WTC11 (cell line): ENCODE measurements around the gene ZNF593OS. TPM values are rescaled to one million over a fixed set of nuclear protein-coding genes. Genes with fewer than 3 reads are reported as not detected.

Source experiments
- ATAC-seq: fragments of 200-7000 bp; cut with Tn5 transposase; 2 replicates; pipeline ENCODE4 v1.10.0; 2021; ENCODE audit warnings: mild to moderate bottlenecking, moderate library complexity
- CTCF ChIA-PET: fragments of 300-600 bp; sonication (Branson Sonifier 250); formaldehyde crosslinking; loops from one replicate; lab custom pipeline; 2021; ENCODE audit warnings: antibody characterized with exemption; lab: Charles Lee
- POLR2A ChIA-PET: fragments of 350-600 bp; sonication (Branson Sonifier 250); formaldehyde crosslinking; loops from one replicate; lab custom pipeline; 2021; ENCODE audit warnings: antibody characterized with exemption; lab: Charles Lee
- DNase-seq: peaks from one replicate; pipeline ENCODE4 v3.0.0; 2021; ENCODE audit warnings: low spot score
- H3K27ac Mint-ChIP-seq: 2 replicates; pipeline ENCODE4 v1.8.0; 2021; ENCODE audit warnings: mixed read lengths
- H3K27me3 Mint-ChIP-seq: 2 replicates; pipeline ENCODE4 v1.8.0; 2021; ENCODE audit warnings: low read depth, mild to moderate bottlenecking, moderate library complexity, mixed read lengths
- H3K36me3 Mint-ChIP-seq: 2 replicates; pipeline ENCODE4 v1.8.0; 2021; ENCODE audit warnings: mixed read lengths
- H3K4me1 Mint-ChIP-seq: 2 replicates; pipeline ENCODE4 v1.8.0; 2022; ENCODE audit warnings: mixed read lengths
- H3K4me3 Mint-ChIP-seq: 2 replicates; pipeline ENCODE4 v1.8.0; 2021; ENCODE audit warnings: mild to moderate bottlenecking, moderate library complexity, mixed read lengths
- H3K9me3 Mint-ChIP-seq: 2 replicates; pipeline ENCODE4 v1.8.0; 2021; ENCODE audit warnings: mixed read lengths
- CBFB ChIP-seq: sonication (generic); formaldehyde crosslinking; IDR thresholded peaks from 2 replicates; pipeline ENCODE4 v1.8.1; 2022; ENCODE audit warnings: mild to moderate bottlenecking, low read depth, missing genetic modification reagents
- FOXP1 ChIP-seq: sonication (generic); formaldehyde crosslinking; IDR thresholded peaks from 2 replicates; pipeline ENCODE4 v1.8.0; 2022; ENCODE audit warnings: missing genetic modification reagents, mild to moderate bottlenecking, moderate library complexity, borderline replicate concordance
- HMGA2 ChIP-seq: fragments of 250-450 bp; sonication (Bioruptor Pico); IDR thresholded peaks from 2 replicates; pipeline ENCODE4 v1.4.0; 2021; ENCODE audit warnings: mild to moderate bottlenecking, moderate library complexity
- MYBL2 ChIP-seq: sonication (generic); formaldehyde crosslinking; IDR thresholded peaks from 2 replicates; pipeline ENCODE4 v1.8.1; 2023; ENCODE audit warnings: mild to moderate bottlenecking, moderate library complexity, missing genetic modification reagents
- RELA ChIP-seq: sonication (generic); formaldehyde crosslinking; IDR thresholded peaks from 2 replicates; pipeline ENCODE4 v1.8.1; 2022; ENCODE audit warnings: missing genetic modification reagents, mild to moderate bottlenecking, borderline replicate concordance
- SOX15 ChIP-seq: fragments of 250-450 bp; sonication (Bioruptor Pico); IDR thresholded peaks from 2 replicates; pipeline ENCODE4 v1.9.0; 2021; ENCODE audit warnings: mild to moderate bottlenecking
- SP1 ChIP-seq: sonication (generic); formaldehyde crosslinking; conservative IDR thresholded peaks from 2 replicates; pipeline ENCODE4 v1.8.1; 2022; ENCODE audit warnings: missing genetic modification reagents
- TCF7 ChIP-seq: sonication (generic); formaldehyde crosslinking; IDR thresholded peaks from 2 replicates; pipeline ENCODE4 v1.8.0; 2022; ENCODE audit warnings: mild to moderate bottlenecking, low read depth, missing genetic modification reagents, moderate library complexity
- TEAD4 ChIP-seq: sonication (generic); formaldehyde crosslinking; IDR thresholded peaks from 2 replicates; pipeline ENCODE4 v1.8.0; 2022; ENCODE audit warnings: mild to moderate bottlenecking, missing genetic modification reagents
- total RNA-seq: library from RNA; stranded (reverse); gene quantifications from 3 replicates; pipeline ENCODE4 v1.2.3, GENCODE V29; 2021
- TF ChIP-seq, protein P1 (sequence below): sonication (generic); formaldehyde crosslinking; IDR thresholded peaks from 2 replicates; pipeline ENCODE4 v1.8.0; 2023; ENCODE audit warnings: mild to moderate bottlenecking, missing genetic modification reagents
- TF ChIP-seq, protein P2 (sequence below): fragments of 250-450 bp; sonication (Bioruptor Pico); conservative IDR thresholded peaks from 2 replicates; pipeline ENCODE4 v1.9.0; 2021; ENCODE audit warnings: mild to moderate bottlenecking
- TF ChIP-seq, protein P3 (sequence below): sonication (generic); formaldehyde crosslinking; IDR thresholded peaks from 2 replicates; pipeline ENCODE4 v1.8.1; 2023; ENCODE audit warnings: mild to moderate bottlenecking, moderate library complexity, missing genetic modification reagents
- TF ChIP-seq, protein P4 (sequence below): sonication (generic); formaldehyde crosslinking; IDR thresholded peaks from 2 replicates; pipeline ENCODE4 v1.8.0; 2023; ENCODE audit warnings: missing genetic modification reagents, mild to moderate bottlenecking, borderline replicate concordance
- TF ChIP-seq, protein P5 (sequence below): sonication (generic); formaldehyde crosslinking; IDR thresholded peaks from 2 replicates; pipeline ENCODE4 v1.8.1; 2023; ENCODE audit warnings: mild to moderate bottlenecking, missing genetic modification reagents, borderline replicate concordance

Gene ZNF593OS
- total RNA-seq, 1 experiment from 2014 or later = not detected

DNA sequence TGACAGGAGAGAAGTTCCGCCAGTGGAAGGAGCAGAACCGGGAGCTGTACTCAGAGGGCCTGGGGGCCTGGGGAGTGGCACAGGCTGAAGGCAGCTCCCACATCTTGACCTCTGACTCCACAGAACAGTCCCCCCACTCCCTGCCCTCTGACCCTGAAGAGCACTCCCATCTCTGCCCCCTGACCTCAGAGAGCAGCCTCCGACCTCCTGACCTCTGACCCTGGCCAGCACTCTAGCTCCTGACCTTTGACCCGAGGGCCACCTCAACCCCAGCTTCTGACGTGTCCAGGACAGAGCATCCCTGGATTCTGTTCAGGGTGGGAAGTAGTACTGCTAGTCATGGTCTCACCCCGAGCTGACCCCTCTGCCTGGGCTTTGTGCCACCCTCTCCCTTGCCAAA is 17.7 kb upstream of the ZNF593OS start:
- Mint-ChIP-seq H3K27me3 (no peaks in the 10 kb centered on the region; the same call in 1 of the 2 replicates), H3K9me3 (no peaks in the 10 kb centered on the region), H3K4me1 (peaks cover 17% of the 10 kb centered on the region), H3K4me3 (no peak overlapping the region), H3K27ac (no peak overlapping the region)
- DNase-seq = no peak
- ChIA-PET POLR2A (interaction anchor here (1.9 kb wide), 1 partner anchor 45 kb away, joined by 9 read pairs; the partner anchor contains the start of gene CEP85), CTCF (interaction anchor here (1.0 to 5.9 kb wide), 15 partner anchors 12 to 385 kb away, joined by 4 to 165 read pairs (median 14); partner anchors contain the start of genes C1orf232, CEP85, CNKSR1 and SH3BGRL3)
- TF ChIP-seq SP1 (CRISPR knock-in tag) (no peak), HMGA2 (CRISPR knock-in tag) (no peak), CBFB (no peak), TEAD4 (CRISPR knock-in tag) (no peak), FOXP1 (no peak), TCF7 (CRISPR knock-in tag) (no peak), SOX15 (CRISPR knock-in tag) (no peak), RELA (CRISPR knock-in tag) (no peak), MYBL2 (no peak)
- TF ChIP-seq, protein P1, sequence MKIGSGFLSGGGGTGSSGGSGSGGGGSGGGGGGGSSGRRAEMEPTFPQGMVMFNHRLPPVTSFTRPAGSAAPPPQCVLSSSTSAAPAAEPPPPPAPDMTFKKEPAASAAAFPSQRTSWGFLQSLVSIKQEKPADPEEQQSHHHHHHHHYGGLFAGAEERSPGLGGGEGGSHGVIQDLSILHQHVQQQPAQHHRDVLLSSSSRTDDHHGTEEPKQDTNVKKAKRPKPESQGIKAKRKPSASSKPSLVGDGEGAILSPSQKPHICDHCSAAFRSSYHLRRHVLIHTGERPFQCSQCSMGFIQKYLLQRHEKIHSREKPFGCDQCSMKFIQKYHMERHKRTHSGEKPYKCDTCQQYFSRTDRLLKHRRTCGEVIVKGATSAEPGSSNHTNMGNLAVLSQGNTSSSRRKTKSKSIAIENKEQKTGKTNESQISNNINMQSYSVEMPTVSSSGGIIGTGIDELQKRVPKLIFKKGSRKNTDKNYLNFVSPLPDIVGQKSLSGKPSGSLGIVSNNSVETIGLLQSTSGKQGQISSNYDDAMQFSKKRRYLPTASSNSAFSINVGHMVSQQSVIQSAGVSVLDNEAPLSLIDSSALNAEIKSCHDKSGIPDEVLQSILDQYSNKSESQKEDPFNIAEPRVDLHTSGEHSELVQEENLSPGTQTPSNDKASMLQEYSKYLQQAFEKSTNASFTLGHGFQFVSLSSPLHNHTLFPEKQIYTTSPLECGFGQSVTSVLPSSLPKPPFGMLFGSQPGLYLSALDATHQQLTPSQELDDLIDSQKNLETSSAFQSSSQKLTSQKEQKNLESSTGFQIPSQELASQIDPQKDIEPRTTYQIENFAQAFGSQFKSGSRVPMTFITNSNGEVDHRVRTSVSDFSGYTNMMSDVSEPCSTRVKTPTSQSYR = no peak
- TF ChIP-seq, protein P2, sequence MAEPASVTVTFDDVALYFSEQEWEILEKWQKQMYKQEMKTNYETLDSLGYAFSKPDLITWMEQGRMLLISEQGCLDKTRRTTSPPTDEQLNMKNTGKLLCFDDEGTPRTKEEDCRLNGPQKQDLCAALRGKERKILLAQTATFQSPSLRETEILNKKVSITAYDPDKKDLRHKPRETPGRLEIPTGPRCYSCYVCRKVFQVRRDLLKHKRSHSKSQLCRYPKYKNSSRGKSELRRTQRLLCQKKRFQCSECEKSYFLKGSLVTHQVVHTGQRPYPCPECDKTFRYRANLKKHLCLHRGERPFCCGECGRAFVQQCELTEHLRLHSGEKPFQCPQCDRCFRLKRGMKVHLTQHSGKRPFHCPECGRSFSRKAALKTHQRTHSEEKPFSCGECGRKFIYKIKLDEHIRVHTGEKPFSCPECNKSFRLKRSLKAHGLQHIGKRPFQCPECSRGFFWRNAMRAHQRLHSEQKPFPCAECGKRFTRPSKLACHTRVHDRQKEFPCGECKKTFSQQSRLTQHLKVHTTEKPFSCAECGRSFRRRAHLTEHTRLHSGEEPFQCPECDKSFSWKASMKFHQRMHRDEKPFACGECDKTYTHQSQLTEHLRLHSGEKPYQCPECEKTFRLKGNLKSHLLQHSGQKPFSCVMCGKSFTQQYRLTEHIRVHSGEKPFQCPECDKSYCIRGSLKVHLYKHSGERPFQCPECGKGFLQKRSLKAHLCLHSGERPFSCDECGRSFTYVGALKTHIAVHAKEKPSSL = no peak
- TF ChIP-seq, protein P3, sequence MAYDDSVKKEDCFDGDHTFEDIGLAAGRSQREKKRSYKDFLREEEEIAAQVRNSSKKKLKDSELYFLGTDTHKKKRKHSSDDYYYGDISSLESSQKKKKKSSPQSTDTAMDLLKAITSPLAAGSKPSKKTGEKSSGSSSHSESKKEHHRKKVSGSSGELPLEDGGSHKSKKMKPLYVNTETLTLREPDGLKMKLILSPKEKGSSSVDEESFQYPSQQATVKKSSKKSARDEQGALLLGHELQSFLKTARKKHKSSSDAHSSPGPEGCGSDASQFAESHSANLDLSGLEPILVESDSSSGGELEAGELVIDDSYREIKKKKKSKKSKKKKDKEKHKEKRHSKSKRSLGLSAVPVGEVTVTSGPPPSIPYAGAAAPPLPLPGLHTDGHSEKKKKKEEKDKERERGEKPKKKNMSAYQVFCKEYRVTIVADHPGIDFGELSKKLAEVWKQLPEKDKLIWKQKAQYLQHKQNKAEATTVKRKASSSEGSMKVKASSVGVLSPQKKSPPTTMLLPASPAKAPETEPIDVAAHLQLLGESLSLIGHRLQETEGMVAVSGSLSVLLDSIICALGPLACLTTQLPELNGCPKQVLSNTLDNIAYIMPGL (CRISPR knock-in tag) = no peak
- TF ChIP-seq, protein P4, sequence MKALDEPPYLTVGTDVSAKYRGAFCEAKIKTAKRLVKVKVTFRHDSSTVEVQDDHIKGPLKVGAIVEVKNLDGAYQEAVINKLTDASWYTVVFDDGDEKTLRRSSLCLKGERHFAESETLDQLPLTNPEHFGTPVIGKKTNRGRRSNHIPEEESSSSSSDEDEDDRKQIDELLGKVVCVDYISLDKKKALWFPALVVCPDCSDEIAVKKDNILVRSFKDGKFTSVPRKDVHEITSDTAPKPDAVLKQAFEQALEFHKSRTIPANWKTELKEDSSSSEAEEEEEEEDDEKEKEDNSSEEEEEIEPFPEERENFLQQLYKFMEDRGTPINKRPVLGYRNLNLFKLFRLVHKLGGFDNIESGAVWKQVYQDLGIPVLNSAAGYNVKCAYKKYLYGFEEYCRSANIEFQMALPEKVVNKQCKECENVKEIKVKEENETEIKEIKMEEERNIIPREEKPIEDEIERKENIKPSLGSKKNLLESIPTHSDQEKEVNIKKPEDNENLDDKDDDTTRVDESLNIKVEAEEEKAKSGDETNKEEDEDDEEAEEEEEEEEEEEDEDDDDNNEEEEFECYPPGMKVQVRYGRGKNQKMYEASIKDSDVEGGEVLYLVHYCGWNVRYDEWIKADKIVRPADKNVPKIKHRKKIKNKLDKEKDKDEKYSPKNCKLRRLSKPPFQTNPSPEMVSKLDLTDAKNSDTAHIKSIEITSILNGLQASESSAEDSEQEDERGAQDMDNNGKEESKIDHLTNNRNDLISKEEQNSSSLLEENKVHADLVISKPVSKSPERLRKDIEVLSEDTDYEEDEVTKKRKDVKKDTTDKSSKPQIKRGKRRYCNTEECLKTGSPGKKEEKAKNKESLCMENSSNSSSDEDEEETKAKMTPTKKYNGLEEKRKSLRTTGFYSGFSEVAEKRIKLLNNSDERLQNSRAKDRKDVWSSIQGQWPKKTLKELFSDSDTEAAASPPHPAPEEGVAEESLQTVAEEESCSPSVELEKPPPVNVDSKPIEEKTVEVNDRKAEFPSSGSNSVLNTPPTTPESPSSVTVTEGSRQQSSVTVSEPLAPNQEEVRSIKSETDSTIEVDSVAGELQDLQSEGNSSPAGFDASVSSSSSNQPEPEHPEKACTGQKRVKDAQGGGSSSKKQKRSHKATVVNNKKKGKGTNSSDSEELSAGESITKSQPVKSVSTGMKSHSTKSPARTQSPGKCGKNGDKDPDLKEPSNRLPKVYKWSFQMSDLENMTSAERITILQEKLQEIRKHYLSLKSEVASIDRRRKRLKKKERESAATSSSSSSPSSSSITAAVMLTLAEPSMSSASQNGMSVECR (CRISPR knock-in tag) = no peak
- TF ChIP-seq, protein P5, sequence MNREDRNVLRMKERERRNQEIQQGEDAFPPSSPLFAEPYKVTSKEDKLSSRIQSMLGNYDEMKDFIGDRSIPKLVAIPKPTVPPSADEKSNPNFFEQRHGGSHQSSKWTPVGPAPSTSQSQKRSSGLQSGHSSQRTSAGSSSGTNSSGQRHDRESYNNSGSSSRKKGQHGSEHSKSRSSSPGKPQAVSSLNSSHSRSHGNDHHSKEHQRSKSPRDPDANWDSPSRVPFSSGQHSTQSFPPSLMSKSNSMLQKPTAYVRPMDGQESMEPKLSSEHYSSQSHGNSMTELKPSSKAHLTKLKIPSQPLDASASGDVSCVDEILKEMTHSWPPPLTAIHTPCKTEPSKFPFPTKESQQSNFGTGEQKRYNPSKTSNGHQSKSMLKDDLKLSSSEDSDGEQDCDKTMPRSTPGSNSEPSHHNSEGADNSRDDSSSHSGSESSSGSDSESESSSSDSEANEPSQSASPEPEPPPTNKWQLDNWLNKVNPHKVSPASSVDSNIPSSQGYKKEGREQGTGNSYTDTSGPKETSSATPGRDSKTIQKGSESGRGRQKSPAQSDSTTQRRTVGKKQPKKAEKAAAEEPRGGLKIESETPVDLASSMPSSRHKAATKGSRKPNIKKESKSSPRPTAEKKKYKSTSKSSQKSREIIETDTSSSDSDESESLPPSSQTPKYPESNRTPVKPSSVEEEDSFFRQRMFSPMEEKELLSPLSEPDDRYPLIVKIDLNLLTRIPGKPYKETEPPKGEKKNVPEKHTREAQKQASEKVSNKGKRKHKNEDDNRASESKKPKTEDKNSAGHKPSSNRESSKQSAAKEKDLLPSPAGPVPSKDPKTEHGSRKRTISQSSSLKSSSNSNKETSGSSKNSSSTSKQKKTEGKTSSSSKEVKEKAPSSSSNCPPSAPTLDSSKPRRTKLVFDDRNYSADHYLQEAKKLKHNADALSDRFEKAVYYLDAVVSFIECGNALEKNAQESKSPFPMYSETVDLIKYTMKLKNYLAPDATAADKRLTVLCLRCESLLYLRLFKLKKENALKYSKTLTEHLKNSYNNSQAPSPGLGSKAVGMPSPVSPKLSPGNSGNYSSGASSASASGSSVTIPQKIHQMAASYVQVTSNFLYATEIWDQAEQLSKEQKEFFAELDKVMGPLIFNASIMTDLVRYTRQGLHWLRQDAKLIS (CRISPR knock-in tag) = no peak
- TF ChIP-seq, all 79 proteins: peak for 0
- no peak for ATAC-seq
- H3K36me3 Mint-ChIP-seq = peaks cover 3% of the 10 kb centered on the region; the same call in 1 of the 2 replicates
